ENCODE results near the gene PFDN4.

- TF ChIP-seq CTCF (IDR thresholded peaks at IDR 0.05) (no peak), POLR2A (IDR thresholded peaks at IDR 0.05) (no peak), POLR2AphosphoS5 (IDR thresholded peaks at IDR 0.05) (no peak)
These were observed 46.7 kb upstream of the PFDN4 start for GRCh38 chr20:54161008-54161820.

All from breast epithelium (tissue), 3 donors.